Left lung (tissue), 10 donors: Measurements from ENCODE around the gene TST. TPM values are rescaled to one million over a fixed set of nuclear protein-coding genes. Genes with fewer than 3 reads are reported as not detected.

Experiments
- ATAC-seq: fragments of 200-7000 bp; cut with Tn5 transposase; one replicate; pipeline ENCODE4 v1.9.1; 2020; ENCODE audit warnings: moderate library complexity
- DNase-seq, 4 donors: peaks; one replicate each; pipeline ENCODE4 v3.0.0-alpha.2; 2013 to 2020
- H3K27ac ChIP-seq, 2 donors: fragments of 200-600 bp; sonication (generic) in 1 of 2; one replicate each; pipeline versions ENCODE4 v1.5.0 to v1.8.0; 2020 to 2021
- H3K27me3 ChIP-seq, 2 donors: fragments of 200-600 bp; sonication (generic) in 1 of 2; one replicate each; pipeline versions ENCODE4 v1.5.0 to v1.8.0; 2020 to 2021
- H3K36me3 ChIP-seq, 2 donors: fragments of 200-600 bp; sonication (generic) in 1 of 2; one replicate each; pipeline versions ENCODE4 v1.5.0 to v1.8.0; 2020 to 2021
- H3K4me1 ChIP-seq, 2 donors: fragments of 200-600 bp; one replicate each; pipeline ENCODE4 v1.8.0; 2021
- H3K4me3 ChIP-seq, 2 donors: fragments of 200-600 bp; sonication (generic) in 1 of 2; one replicate each; pipeline versions ENCODE4 v1.5.0 to v1.8.0; 2020 to 2021; ENCODE audit warnings: mild to moderate bottlenecking in 1 of 2
- H3K9me3 ChIP-seq, 2 donors: fragments of 200-600 bp; sonication (generic) in 1 of 2; one replicate each; pipeline versions ENCODE4 v1.5.0 to v1.8.0; 2020 to 2021
- CTCF ChIP-seq, 2 donors: fragments of 200-600 bp; sonication (generic) in 1 of 2; IDR thresholded peaks; one replicate each; pipeline versions ENCODE4 v1.5.0 to v1.8.0; 2021; ENCODE audit warnings: antibody characterized with exemption in 2 of 2
- intact Hi-C, 2 donors: fragments of 100-400 bp; cut with DNase I; formaldehyde crosslinking; loops; one replicate each; pipeline versions ENCODE4 v1.11.2 to v1.14.2; 2022
- polyA plus RNA-seq, 6 donors: library from polyadenylated mRNA; unstranded; fragments of 120-200 nt; gene quantifications; one replicate each; pipeline ENCODE4 v1.2.1, GENCODE V29; 2013; ENCODE audit not compliant: insufficient read length in 6 of 6
- total RNA-seq, 2 donors: library from RNA; stranded (reverse); fragmentation: NEBNext Ultra II Directional; extraction: Animal tissue kit (Norgen Biotek cat#: 25700); gene quantifications; one replicate each; pipeline ENCODE4 v1.2.1, GENCODE V29; 2021
- donor health status: DM: no; HTN: yes; CAD: no.
- donor health status: DM: no; HTN: no; CAD: no.

Gene TST
- total and polyA plus RNA-seq, 8 donors: 14.7 to 52.0 (median 23.5) TPM

- intact Hi-C loops: no loop called here
Measured at GRCh38 chr22:37054600-37055365, 35.5 kb upstream of the TST start.

GRCh38 chr22:37054056-37054395 is 34.8 kb upstream of the TST start:
- TF ChIP-seq CTCF (IDR thresholded peaks at IDR 0.05): no peak
- Histone ChIP-seq H3K27me3 (peaks cover 0 to 16% of the 10 kb centered on the region in 2 donors), H3K4me1 (peaks cover 7 to 25% of the 10 kb centered on the region in 2 donors), H3K4me3 (no peak overlapping the region), H3K9me3 (no peaks in the 10 kb centered on the region), H3K27ac (no peak overlapping the region), H3K36me3 (peaks cover 0 to 28% of the 10 kb centered on the region in 2 donors)
- ATAC-seq: no peak
- intact Hi-C loops: no loop called here
- no peak for DNase-seq

More at GRCh38 chr22:37054600-37055365, 35.5 kb upstream of the TST start:
- no peak for ATAC-seq
- peaks cover 7 to 25% of the 10 kb centered on the region in 2 donors for H3K4me1 ChIP-seq
- no peak for TF ChIP-seq CTCF (IDR thresholded peaks at IDR 0.05)
- peaks cover 0 to 35% of the 10 kb centered on the region in 2 donors for H3K36me3 ChIP-seq
- H3K9me3 ChIP-seq: no peaks in the 10 kb centered on the region
- peaks cover 0 to 16% of the 10 kb centered on the region in 2 donors for H3K27me3 ChIP-seq
- no peak overlapping the region for H3K27ac ChIP-seq
- DNase-seq: no peak
- H3K4me3 ChIP-seq: no peak overlapping the region

- DNase-seq: no peak
- intact Hi-C loops: no loop called here
- Histone ChIP-seq H3K36me3 (peaks cover 0 to 22% of the 10 kb centered on the region in 2 donors), H3K9me3 (no peaks in the 10 kb centered on the region), H3K4me1 (peaks cover 7 to 25% of the 10 kb centered on the region in 2 donors), H3K27me3 (peaks cover 0 to 16% of the 10 kb centered on the region in 2 donors), H3K4me3 (no peak overlapping the region), H3K27ac (no peak overlapping the region)
- no peak for TF ChIP-seq CTCF (IDR thresholded peaks at IDR 0.05)
- no peak for ATAC-seq
Measured at GRCh38 chr22:37053310-37054055, 34.2 kb upstream of the TST start.

- DNase-seq (no peak), ATAC-seq (no peak)
- Histone ChIP-seq H3K36me3 (peaks cover 0 to 14% of the 10 kb centered on the region in 2 donors), H3K9me3 (no peaks in the 10 kb centered on the region), H3K4me3 (peak overlapping the region; percentile 61 to 67), H3K27ac (no peak overlapping the region), H3K4me1 (peaks cover 7 to 25% of the 10 kb centered on the region in 2 donors), H3K27me3 (peaks cover 0 to 16% of the 10 kb centered on the region in 2 donors)
- no peak for TF ChIP-seq CTCF (IDR thresholded peaks at IDR 0.05)
- intact Hi-C loops: no loop called here
Measured at GRCh38 chr22:37052386-37053309, 33.4 kb upstream of the TST start.
